GM23338 (cell line): ENCODE data around the gene SCO1. TPM values are rescaled to one million over a fixed set of nuclear protein-coding genes. Genes with fewer than 3 reads are reported as not detected.
A peak's percentile ranks its signal among the peaks of the same experiment; 100 is the strongest.

Experiments used
- ATAC-seq: fragments of 200-7000 bp; cut with Tn5 transposase; 3 replicates; pipeline ENCODE4 v1.9.1; 2020
- DNase-seq: peaks from one replicate; pipeline ENCODE4 v3.0.0-alpha.2; 2015; ENCODE audit warnings: low spot score
- H2AFZ ChIP-seq: fragments of 200-600 bp; sonication (generic); 2 replicates; pipeline ENCODE4 v1.8.0; 2016; ENCODE audit warnings: antibody characterized with exemption, mild to moderate bottlenecking, moderate library complexity
- H3F3A ChIP-seq: fragments of 200-600 bp; sonication (generic); replicated peaks from 2 replicates; pipeline ENCODE4 v1.8.0; 2017; ENCODE audit warnings: antibody characterized with exemption, mixed run types, low read depth
- H3K27ac ChIP-seq: fragments of 200-600 bp; sonication (generic); 2 replicates; pipeline ENCODE4 v1.6.1; 2016; ENCODE audit warnings: low read depth
- H3K27me3 ChIP-seq: fragments of 200-600 bp; sonication (generic); 2 replicates; pipeline ENCODE4 v1.8.0; 2016; ENCODE audit warnings: mild to moderate bottlenecking, mixed run types, moderate library complexity; ENCODE audit not compliant: insufficient read depth
- H3K36me3 ChIP-seq: fragments of 200-600 bp; sonication (generic); 2 replicates; pipeline ENCODE4 v1.8.0; 2016; ENCODE audit warnings: mild to moderate bottlenecking; ENCODE audit not compliant: insufficient read depth
- H3K4me1 ChIP-seq: fragments of 200-600 bp; sonication (generic); 2 replicates; pipeline ENCODE4 v1.8.0; 2016; ENCODE audit warnings: mild to moderate bottlenecking, moderate library complexity; ENCODE audit not compliant: insufficient read depth
- H3K4me2 ChIP-seq: fragments of 200-600 bp; sonication (generic); 2 replicates; pipeline ENCODE4 v1.7.1; 2017; ENCODE audit warnings: mixed run types
- H3K4me3 ChIP-seq: fragments of 200-600 bp; sonication (generic); 2 replicates; pipeline ENCODE4 v1.6.1; 2016; ENCODE audit warnings: mixed run types
- H3K79me2 ChIP-seq: fragments of 200-600 bp; sonication (generic); replicated peaks from 2 replicates; pipeline ENCODE4 v1.8.0; 2017; ENCODE audit warnings: mild to moderate bottlenecking; ENCODE audit not compliant: insufficient read depth
- H3K9me2 ChIP-seq: fragments of 200-600 bp; sonication (generic); 2 replicates; pipeline ENCODE4 v1.8.0; 2017; ENCODE audit not compliant: insufficient read depth
- H4K20me1 ChIP-seq: fragments of 200-600 bp; sonication (generic); replicated peaks from 2 replicates; pipeline ENCODE4 v1.8.0; 2017; ENCODE audit warnings: mild to moderate bottlenecking; ENCODE audit not compliant: insufficient read depth
- H3K27ac Mint-ChIP-seq: 2 replicates; pipeline ENCODE4 v1.8.0; 2020; ENCODE audit warnings: inconsistent platforms, mild to moderate bottlenecking, moderate library complexity, mixed read lengths
- H3K27me3 Mint-ChIP-seq: 3 replicates; pipeline ENCODE4 v1.8.0; 2022; ENCODE audit warnings: low read depth, mild to moderate bottlenecking, moderate library complexity, mixed read lengths, inconsistent platforms; ENCODE audit not compliant: insufficient read depth, poor library complexity
- H3K36me3 Mint-ChIP-seq: 3 replicates; pipeline ENCODE4 v1.8.0; 2021; ENCODE audit warnings: low read depth, mild to moderate bottlenecking, inconsistent platforms, moderate library complexity, mixed read lengths
- H3K4me1 Mint-ChIP-seq: 3 replicates; pipeline ENCODE4 v1.8.0; 2020; ENCODE audit warnings: mild to moderate bottlenecking, inconsistent platforms, mixed read lengths
- H3K4me3 Mint-ChIP-seq: 3 replicates; pipeline ENCODE4 v1.8.0; 2021; ENCODE audit warnings: moderate library complexity, mild to moderate bottlenecking, inconsistent platforms, mixed read lengths
- H3K9me3 Mint-ChIP-seq: 3 replicates; pipeline ENCODE4 v1.8.0; 2020; ENCODE audit warnings: moderate library complexity, mild to moderate bottlenecking, inconsistent platforms, mixed read lengths
- CREB1 ChIP-seq: fragments of 250-450 bp; sonication (Bioruptor Pico); IDR thresholded peaks from 2 replicates; pipeline ENCODE4 v1.5.0; 2020; ENCODE audit warnings: low read depth, mild to moderate bottlenecking, moderate library complexity
- CTCF ChIP-seq, 2 experiments: fragments of 200-600 bp in 1 of 2; sonication (generic) in 1 of 2; conservative IDR thresholded peaks; 2 replicates each; pipeline versions ENCODE4 v1.5.1 to v1.6.1; 2016 to 2017; ENCODE audit warnings: antibody characterized with exemption in 2 of 2, low read depth in 2 of 2, mild to moderate bottlenecking in 2 of 2, moderate library complexity in 1 of 2
- ETS1 ChIP-seq: IDR thresholded peaks from 2 replicates; pipeline ENCODE4 v1.6.1; 2016; ENCODE audit warnings: antibody characterized with exemption
- EZH2 ChIP-seq: fragments of 200-600 bp; sonication (generic); IDR thresholded peaks from one replicate; pipeline ENCODE4 v1.8.0; 2017; ENCODE audit warnings: antibody characterized with exemption, mild to moderate bottlenecking, low read depth; ENCODE audit not compliant: unreplicated experiment
- EZH2phosphoT487 ChIP-seq: fragments of 200-600 bp; sonication (generic); IDR thresholded peaks from one replicate; pipeline ENCODE4 v1.8.1; 2018; ENCODE audit warnings: antibody characterized with exemption; ENCODE audit not compliant: unreplicated experiment
- POLR2AphosphoS5 ChIP-seq: IDR thresholded peaks from 2 replicates; pipeline ENCODE4 v1.6.1; 2016; ENCODE audit warnings: antibody characterized with exemption, low read depth
- REST ChIP-seq: IDR thresholded peaks from one replicate; pipeline ENCODE4 v1.6.1; 2018; ENCODE audit warnings: antibody characterized with exemption; ENCODE audit not compliant: unreplicated experiment
- STAT1 ChIP-seq: IDR thresholded peaks from one replicate; pipeline ENCODE4 v1.6.1; 2016; ENCODE audit warnings: antibody characterized with exemption; ENCODE audit not compliant: unreplicated experiment
- ZNF114 ChIP-seq: fragments of 250-450 bp; sonication (Bioruptor Pico); IDR thresholded peaks from 2 replicates; pipeline ENCODE4 v1.5.0; 2020; ENCODE audit warnings: mild to moderate bottlenecking, moderate library complexity
- ZNF331 ChIP-seq: fragments of 250-450 bp; sonication (Bioruptor Pico); IDR thresholded peaks from 2 replicates; pipeline ENCODE4 v1.5.0; 2020; ENCODE audit warnings: low read depth, mild to moderate bottlenecking, moderate library complexity
- polyA plus RNA-seq: library from polyadenylated mRNA; unstranded; fragments of >200 nt; fragmentation: Nextera tagmentation; extraction: Ambion mirVana; gene quantifications from 2 replicates; pipeline ENCODE4 v1.2.1, GENCODE V29; 2016
- total RNA-seq: library from RNA; depleted of rRNA; stranded (reverse); fragments of >200 nt; shearing (Covaris generic); gene quantifications from 2 replicates; pipeline ENCODE4 v1.2.3, GENCODE V29; 2014

Gene SCO1
- total and polyA plus RNA-seq, 2 experiments from 2014 or later = 43.9 to 72.5 TPM

GRCh38 chr17:10638151-10638550, 59.2 kb downstream of the SCO1 start (continued):
- TF ChIP-seq POLR2AphosphoS5 (no peak), CTCF (conservative IDR thresholded peaks at IDR 0.05; ENCODE audit: low read depth in 2 of 2) (no peak), ETS1 (no peak), ZNF114 (CRISPR knock-in tag) (no peak), ZNF331 (CRISPR knock-in tag) (no peak), CREB1 (CRISPR knock-in tag) (no peak), EZH2phosphoT487 (no peak), REST (no peak), STAT1 (no peak), EZH2 (no peak)

- H3K4me1 Mint-ChIP-seq = no peaks in the 10 kb centered on the region
- no peak overlapping the region for H3K27ac Mint-ChIP-seq
- Histone ChIP-seq H3K4me3 (no peak overlapping the region), H3K9me2 (no peaks in the 10 kb centered on the region), H3K27ac (no peak overlapping the region), H4K20me1 (no peaks in the 10 kb centered on the region), H2AFZ (no peak overlapping the region), H3F3A (no peaks in the 10 kb centered on the region), H3K4me1 (no peaks in the 10 kb centered on the region), H3K27me3 (no peaks in the 10 kb centered on the region), H3K4me2 (no peak overlapping the region), H3K79me2 (no peaks in the 10 kb centered on the region), H3K36me3 (no peaks in the 10 kb centered on the region)
- ATAC-seq (peak; percentile 79), DNase-seq (peak; percentile 72)
- peaks cover 14% of the 10 kb centered on the region for H3K36me3 Mint-ChIP-seq
- H3K27me3 Mint-ChIP-seq = peaks cover 3% of the 10 kb centered on the region
- H3K9me3 Mint-ChIP-seq = no peaks in the 10 kb centered on the region
- no peak overlapping the region for H3K4me3 Mint-ChIP-seq
- no peak for TF ChIP-seq ZNF114 (CRISPR knock-in tag)
- TF ChIP-seq CTCF (conservative IDR thresholded peaks at IDR 0.05; ENCODE audit: low read depth in 2 of 2) = peak; percentile 72 to 78
These were observed 62.0 kb downstream of the SCO1 start for GRCh38 chr17:10635290-10635689.
